Esophagus squamous epithelium (tissue), 5 donors: ENCODE data around the gene SERPINA5. TPM values are rescaled to one million over a fixed set of nuclear protein-coding genes. Genes with fewer than 3 reads are reported as not detected.

Source experiments
- DNase-seq: peaks from one replicate; lab custom pipeline; 2025; lab: John Stamatoyannopoulos, UW
- H3K27ac ChIP-seq, 4 donors: fragments of 200-600 bp; sonication (generic); one replicate each; pipeline ENCODE4 v1.5.1; 2016 to 2019; ENCODE audit warnings: mild to moderate bottlenecking in 1 of 4
- H3K27me3 ChIP-seq, 4 donors: fragments of 200-600 bp; sonication (generic); 1 replicate in 3 of 4; 2 replicates in 1 of 4; pipeline versions ENCODE4 v1.5.1 to v1.6.0; 2017 to 2021; ENCODE audit warnings: antibody characterized with exemption in 1 of 4
- H3K36me3 ChIP-seq, 3 donors: fragments of 200-600 bp; sonication (generic); one replicate each; pipeline ENCODE4 v1.5.1; 2016 to 2019
- H3K4me1 ChIP-seq, 3 donors: fragments of 200-600 bp; sonication (generic); one replicate each; pipeline ENCODE4 v1.5.1; 2017 to 2019
- H3K4me3 ChIP-seq, 4 donors: fragments of 200-600 bp; sonication (generic); 1 replicate in 3 of 4; 2 replicates in 1 of 4; pipeline ENCODE4 v1.5.1; 2016 to 2019; ENCODE audit warnings: mild to moderate bottlenecking in 2 of 4, moderate library complexity in 1 of 4
- H3K9me3 ChIP-seq, 3 donors: fragments of 200-600 bp; sonication (generic); one replicate each; pipeline ENCODE4 v1.5.1; 2016 to 2019
- CTCF ChIP-seq, 6 experiments: fragments of 450-650 bp in 4 of 6; fragments of 200-600 bp in 2 of 6; sonication (generic) in 2 of 6; IDR thresholded peaks; one replicate each; pipeline ENCODE4 v1.5.1; 2016 to 2019; ENCODE audit warnings: antibody characterized with exemption in 6 of 6, mild to moderate bottlenecking in 4 of 6, moderate library complexity in 4 of 6
- POLR2A ChIP-seq, 4 donors: fragments of 450-650 bp; IDR thresholded peaks; one replicate each; pipeline ENCODE4 v1.6.1; 2017; ENCODE audit warnings: antibody characterized with exemption in 4 of 4, mild to moderate bottlenecking in 4 of 4, moderate library complexity in 3 of 4
- WGBS, 2 donors: methylation state at CpG; one replicate each; pipeline ENCODE4 v1.1.5; 2018; 5-methylcytosine and 5-hydroxymethylcytosine counted together
- intact Hi-C: fragments of 100-400 bp; cut with DNase I; formaldehyde crosslinking; loops from one replicate; pipeline ENCODE4 v1.15.0; 2022
- total RNA-seq, 4 donors: library from RNA; depleted of rRNA; stranded (reverse); fragments of >200 nt; gene quantifications; one replicate each; pipeline ENCODE4 v1.1.0, GENCODE V29; 2016
- donor health status: DM: yes; HTN: yes; CAD: no.

The SERPINA5 gene
- total RNA-seq, 4 donors from 2014 or later, result 0.12 to 0.38 (median 0.35) TPM; not detected in 1

- Histone ChIP-seq H3K4me1 (peaks cover 0 to 1% (median 0%) of the 10 kb centered on the region in 3 donors), H3K36me3 (no peaks in the 10 kb centered on the region), H3K4me3 (no peak overlapping the region), H3K27me3 (peaks cover 0 to 32% (median 0%) of the 10 kb centered on the region in 4 donors), H3K27ac (no peak overlapping the region), H3K9me3 (peaks cover 0 to 11% (median 0%) of the 10 kb centered on the region in 3 donors)
- TF ChIP-seq POLR2A (IDR thresholded peaks at IDR 0.05) (no peak), CTCF (IDR thresholded peaks at IDR 0.05) (peak; percentile 69 to 96 (median 84))
- 21 to 37% methylated on average over 13 to 18 of the region's 24 CpGs for WGBS, 2 donors
- intact Hi-C loops, result loop anchor here (10.0 kb wide), 1 partner anchor 124 kb away; no protein-coding TSS in a partner anchor
- DNase-seq, result no peak
Measured at GRCh38 chr14:94548999-94549985, 31.9 kb upstream of the SERPINA5 start.

- TF ChIP-seq CTCF (IDR thresholded peaks at IDR 0.05), result no peak
- TF ChIP-seq POLR2A (IDR thresholded peaks at IDR 0.05), result no peak
- peaks cover 0 to 27% (median 0%) of the 10 kb centered on the region in 4 donors for H3K27me3 ChIP-seq
- H3K9me3 ChIP-seq, result peaks cover 0 to 19% (median 0%) of the 10 kb centered on the region in 3 donors
- no peak overlapping the region for H3K4me3 ChIP-seq
- intact Hi-C loops, result no loop called here
- H3K4me1 ChIP-seq, result no peaks in the 10 kb centered on the region
- no peak for DNase-seq
- WGBS, 2 donors, result 56 to 71% methylated on average over 8 of the region's 8 CpGs
- no peak overlapping the region for H3K27ac ChIP-seq
- no peaks in the 10 kb centered on the region for H3K36me3 ChIP-seq
Measured at GRCh38 chr14:94550041-94550440, 31.2 kb upstream of the SERPINA5 start.

GRCh38 chr14:94555991-94556390, 25.2 kb upstream of the SERPINA5 start:
- TF ChIP-seq POLR2A (IDR thresholded peaks at IDR 0.05) (no peak), CTCF (IDR thresholded peaks at IDR 0.05) (no peak)
- Histone ChIP-seq H3K4me1 (no peaks in the 10 kb centered on the region), H3K4me3 (no peak overlapping the region), H3K27me3 (peaks cover 0 to 8% (median 0%) of the 10 kb centered on the region in 4 donors), H3K9me3 (peaks cover 0 to 12% (median 0%) of the 10 kb centered on the region in 3 donors), H3K27ac (no peak overlapping the region), H3K36me3 (no peaks in the 10 kb centered on the region)
- DNase-seq, result no peak
- intact Hi-C loops, result no loop called here
- 85 to 87% methylated on average over 8 to 9 of the region's 9 CpGs for WGBS, 2 donors

GRCh38 chr14:94557327-94557726, 23.9 kb upstream of the SERPINA5 start:
- intact Hi-C loops, result no loop called here
- Histone ChIP-seq H3K27ac (no peak overlapping the region), H3K4me1 (no peaks in the 10 kb centered on the region), H3K4me3 (no peak overlapping the region), H3K27me3 (peaks cover 0 to 11% (median 0%) of the 10 kb centered on the region in 4 donors), H3K9me3 (peaks cover 0 to 12% (median 0%) of the 10 kb centered on the region in 3 donors), H3K36me3 (no peaks in the 10 kb centered on the region)
- no peak for DNase-seq
- 80 to 91% methylated on average over 1 of the region's 1 CpG for WGBS, 2 donors
- TF ChIP-seq CTCF (IDR thresholded peaks at IDR 0.05), result no peak

- 69 to 93% methylated on average over 2 of the region's 2 CpGs for WGBS, 2 donors
- H3K27ac ChIP-seq, result no peak overlapping the region
- no peak for DNase-seq
- H3K4me1 ChIP-seq, result no peaks in the 10 kb centered on the region
- intact Hi-C loops, result no loop called here
- H3K9me3 ChIP-seq, result peaks cover 0 to 12% (median 0%) of the 10 kb centered on the region in 3 donors
- H3K4me3 ChIP-seq, result no peak overlapping the region
- H3K27me3 ChIP-seq, result peaks cover 0 to 11% (median 0%) of the 10 kb centered on the region in 4 donors
- no peaks in the 10 kb centered on the region for H3K36me3 ChIP-seq
- TF ChIP-seq POLR2A (IDR thresholded peaks at IDR 0.05), result no peak
- TF ChIP-seq CTCF (IDR thresholded peaks at IDR 0.05), result no peak
Measured at GRCh38 chr14:94558842-94559241, 22.4 kb upstream of the SERPINA5 start.
